ENCODE measurements around the gene SMARCB1.

SMARCB1 gene

GRCh38 chr22:23786752-23787599 lies at the start of gene SMARCB1:
Gene SMARCB1, plus strand, starts transcription at chr22:23786966. Its CDS starts 204 bp downstream, at chr22:23787170.
- peak; percentile 64 for DNase-seq (ENCODE audit: low read depth)

- DNase-seq (ENCODE audit: low read depth): no peak
These were observed 49.1 kb upstream of the SMARCB1 start for GRCh38 chr22:23737696-23738095.

GRCh38 chr22:23742505-23743264 lies 44.1 kb upstream of the SMARCB1 start:
- no peak for DNase-seq (ENCODE audit: low read depth)

GRCh38 chr22:23743303-23743705 lies 43.5 kb upstream of the SMARCB1 start:
- no peak for DNase-seq (ENCODE audit: low read depth)

GRCh38 chr22:23744001-23744400 lies 42.8 kb upstream of the SMARCB1 start:
- DNase-seq (ENCODE audit: low read depth): no peak

GRCh38 chr22:23744485-23744884 lies 42.3 kb upstream of the SMARCB1 start:
- no peak for DNase-seq (ENCODE audit: low read depth)

- no peak for DNase-seq (ENCODE audit: low read depth)
These were observed 41.0 kb upstream of the SMARCB1 start for GRCh38 chr22:23745791-23746190.

- DNase-seq (ENCODE audit: low read depth): no peak
These were observed 36.9 kb upstream of the SMARCB1 start for GRCh38 chr22:23749841-23750301.

GRCh38 chr22:23750367-23750713 lies 36.4 kb upstream of the SMARCB1 start:
- DNase-seq (ENCODE audit: low read depth): no peak

- DNase-seq (ENCODE audit: low read depth): peak; percentile 58
These were observed 35.9 kb upstream of the SMARCB1 start, which contains the start of gene ZNF70 for GRCh38 chr22:23750714-23751440. Gene ZNF70, minus strand, starts transcription at chr22:23751112. Its CDS starts 5,972 bp downstream, at chr22:23745140.

GRCh38 chr22:23751441-23751996 lies 35.2 kb upstream of the SMARCB1 start:
- DNase-seq (ENCODE audit: low read depth): no peak

GRCh38 chr22:23752090-23752691 lies 34.6 kb upstream of the SMARCB1 start:
- DNase-seq (ENCODE audit: low read depth): no peak

- DNase-seq (ENCODE audit: low read depth): no peak
These were observed 34.0 kb upstream of the SMARCB1 start for GRCh38 chr22:23752750-23753149.

- DNase-seq (ENCODE audit: low read depth): no peak
These were observed 33.4 kb upstream of the SMARCB1 start for GRCh38 chr22:23753385-23753784.

GRCh38 chr22:23754220-23754919 lies 32.4 kb upstream of the SMARCB1 start, which contains the start of gene VPREB3:
Gene VPREB3, minus strand, starts transcription at chr22:23754425. Its CDS starts 62 bp downstream, at chr22:23754363.
- no peak for DNase-seq (ENCODE audit: low read depth)

- no peak for DNase-seq (ENCODE audit: low read depth)
These were observed 31.7 kb upstream of the SMARCB1 start for GRCh38 chr22:23754980-23755636.

- DNase-seq (ENCODE audit: low read depth): no peak
These were observed 31.1 kb upstream of the SMARCB1 start for GRCh38 chr22:23755711-23756110.

GRCh38 chr22:23756891-23757290 lies 29.9 kb upstream of the SMARCB1 start:
- DNase-seq (ENCODE audit: low read depth): no peak

GRCh38 chr22:23759566-23759965 lies 27.2 kb upstream of the SMARCB1 start:
- DNase-seq (ENCODE audit: low read depth): no peak

GRCh38 chr22:23760056-23760455 lies 26.7 kb upstream of the SMARCB1 start:
- DNase-seq (ENCODE audit: low read depth): no peak

Data from CMK (cell line).